NCI-H2081 treated with DMSO at 0.1 percent for 48 hours (cell line): ENCODE measurements around the gene AUP1.
A peak's percentile ranks its signal among the peaks of the same experiment; 100 is the strongest.

Source experiments
- DNase-seq: peaks from one replicate; lab custom pipeline; 2025; lab: John Stamatoyannopoulos, UW

The AUP1 gene

GRCh38 chr2:74513605-74514367 lies 15.7 kb downstream of the AUP1 start:
- DNase-seq, result no peak

GRCh38 chr2:74512744-74513604 lies 16.5 kb downstream of the AUP1 start:
- DNase-seq, result no peak

GRCh38 chr2:74511104-74511989 lies 18.2 kb downstream of the AUP1 start:
- DNase-seq, result no peak

GRCh38 chr2:74510272-74510671 lies 19.2 kb downstream of the AUP1 start:
- no peak for DNase-seq

GRCh38 chr2:74507926-74508520 lies 21.5 kb downstream of the AUP1 start:
- DNase-seq, result no peak

GRCh38 chr2:74507145-74507925 lies 22.2 kb downstream of the AUP1 start, which contains the start of gene PCGF1:
TSS of gene PCGF1 (minus strand) at chr2:74507695. CDS start at chr2:74507668, 27 bp downstream.
- DNase-seq, result peak; percentile 93

GRCh38 chr2:74505448-74506246 lies 23.9 kb downstream of the AUP1 start:
- no peak for DNase-seq

GRCh38 chr2:74504591-74504990 lies 24.9 kb downstream of the AUP1 start:
- DNase-seq, result no peak

- DNase-seq, result no peak
Measured at GRCh38 chr2:74503506-74504475, 25.7 kb downstream of the AUP1 start.

- DNase-seq, result no peak
Measured at GRCh38 chr2:74502720-74503505, 26.6 kb downstream of the AUP1 start.

- DNase-seq, result no peak
Measured at GRCh38 chr2:74502147-74502719, 27.3 kb downstream of the AUP1 start.

- no peak for DNase-seq
Measured at GRCh38 chr2:74501335-74502071, 28.0 kb downstream of the AUP1 start.

GRCh38 chr2:74500578-74500946 lies 28.9 kb downstream of the AUP1 start:
- DNase-seq, result no peak

- no peak for DNase-seq
Measured at GRCh38 chr2:74499940-74500577, 29.4 kb downstream of the AUP1 start.

GRCh38 chr2:74499267-74499939 lies 30.1 kb downstream of the AUP1 start, which contains the start of gene LBX2:
TSS of gene LBX2 (minus strand) at chr2:74499603. CDS start at chr2:74499537, 66 bp downstream.
- DNase-seq, result no peak
